Right ventricle myocardium inferior (tissue), 1 donor: ENCODE measurements around the gene SORCS2. TPM values are rescaled to one million over a fixed set of nuclear protein-coding genes. Genes with fewer than 3 reads are reported as not detected.

Source experiments
- ATAC-seq: fragments of 200-7000 bp; cut with Tn5 transposase; one replicate; pipeline ENCODE4 v1.9.1; 2020; ENCODE audit warnings: mild to moderate bottlenecking, moderate library complexity
- DNase-seq: peaks from one replicate; pipeline ENCODE4 v3.0.0; 2021; ENCODE audit errors: missing footprints
- intact Hi-C: fragments of 100-400 bp; cut with DNase I; formaldehyde crosslinking; loops from one replicate; pipeline ENCODE4 v1.11.0; 2022
- total RNA-seq: library from RNA; stranded (reverse); fragmentation: NEBNext Ultra II Directional; extraction: Animal tissue kit (Norgen Biotek cat#: 25700); gene quantifications from one replicate; pipeline ENCODE4 v1.2.1, GENCODE V29; 2021
- donor health status: DM: no; HTN: yes; CAD: no; lungs with severe emphysema.

SORCS2 gene
- total RNA-seq, 1 donor from 2014 or later: 1.1 TPM

GRCh38 chr4:7320206-7320797 lies 128.0 kb downstream of the SORCS2 start:
- DNase-seq (no peak), ATAC-seq (no peak)
- intact Hi-C loops: no loop called here

DNA sequence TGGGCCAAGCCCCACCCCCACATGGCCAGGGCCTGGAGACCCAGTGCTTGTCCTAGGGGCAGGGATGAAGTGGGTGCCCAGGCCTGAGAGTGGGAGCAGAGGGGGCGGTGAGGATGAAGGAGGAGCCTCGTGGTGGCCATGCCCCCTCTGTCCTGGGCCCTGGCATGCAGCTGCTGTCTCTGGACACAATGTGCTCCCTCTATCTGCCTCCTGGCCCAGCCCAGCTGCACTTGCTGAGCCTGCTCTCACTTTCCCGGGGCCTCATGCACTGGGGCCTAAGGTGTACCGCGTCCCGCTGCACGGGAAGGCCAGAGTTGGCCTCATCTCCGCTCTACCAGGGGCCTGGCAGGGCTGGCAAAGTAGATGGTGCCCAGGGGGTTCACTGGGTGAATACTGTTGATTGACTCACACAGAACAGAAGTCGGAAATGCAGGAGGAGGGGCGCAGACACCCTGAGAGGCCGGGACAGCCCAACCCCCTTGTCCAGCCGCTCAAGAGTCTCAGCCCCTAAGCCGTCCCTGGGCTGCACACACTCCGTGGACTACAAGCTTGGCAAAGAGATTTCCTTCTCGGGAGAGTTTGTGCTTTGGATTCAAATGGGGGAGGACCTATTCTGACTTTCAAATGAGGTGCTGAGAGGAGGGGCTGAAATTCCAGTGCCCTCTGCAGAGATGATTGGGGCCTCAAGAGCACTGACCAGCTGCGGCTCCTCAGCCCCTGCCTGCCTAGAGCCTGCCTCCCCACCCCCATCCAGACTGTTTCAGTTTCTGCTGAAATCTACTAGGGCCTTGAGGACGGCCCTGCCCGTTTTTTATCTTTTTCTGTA lies 130.0 kb downstream of the SORCS2 start:
- ATAC-seq: no peak
- DNase-seq: no peak
- intact Hi-C loops: no loop called here

GRCh38 chr4:7323461-7323871 lies 131.1 kb downstream of the SORCS2 start:
- intact Hi-C loops: no loop called here
- ATAC-seq (no peak), DNase-seq (peak; percentile 56)

- ATAC-seq (no peak), DNase-seq (peak; percentile 50)
- intact Hi-C loops: no loop called here
These were observed 131.7 kb downstream of the SORCS2 start for GRCh38 chr4:7323872-7324650.

GRCh38 chr4:7324651-7325121 lies 132.3 kb downstream of the SORCS2 start:
- no peak for ATAC-seq
- intact Hi-C loops: no loop called here
- peak; percentile 67 for DNase-seq

DNA sequence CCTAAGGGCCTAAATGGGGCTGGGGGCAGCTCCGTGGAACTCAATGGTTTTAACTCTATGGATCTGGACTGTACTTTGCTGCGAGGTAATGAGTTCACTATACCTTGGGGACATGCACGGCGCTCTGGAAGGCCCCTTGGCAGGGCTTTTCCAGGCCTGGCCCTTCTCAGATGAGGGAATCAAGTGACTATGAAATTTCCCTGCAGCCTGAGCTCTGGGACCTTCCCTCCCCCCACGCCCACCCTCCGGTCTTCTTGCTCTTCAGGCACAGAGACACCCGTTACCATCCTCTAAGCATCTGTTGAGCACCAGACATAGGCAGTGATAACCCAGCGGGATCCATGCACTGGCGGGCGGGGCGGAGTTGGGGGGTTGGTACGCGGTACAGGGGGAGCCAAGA lies 133.2 kb downstream of the SORCS2 start:
- DNase-seq (peak; percentile 56), ATAC-seq (no peak)
- intact Hi-C loops: no loop called here

GRCh38 chr4:7326306-7326692 lies 134.0 kb downstream of the SORCS2 start:
- intact Hi-C loops: no loop called here
- ATAC-seq: no peak
- peak; percentile 26 for DNase-seq

- peak; percentile 70 for DNase-seq
- intact Hi-C loops: no loop called here
- no peak for ATAC-seq
These were observed 134.5 kb downstream of the SORCS2 start for GRCh38 chr4:7326693-7327340.

- intact Hi-C loops: no loop called here
- ATAC-seq (no peak), DNase-seq (peak; percentile 47)
These were observed 135.1 kb downstream of the SORCS2 start for GRCh38 chr4:7327341-7327885.

GRCh38 chr4:7328162-7328912 lies 136.0 kb downstream of the SORCS2 start:
- DNase-seq (peak; percentile 64), ATAC-seq (no peak)
- intact Hi-C loops: no loop called here

DNA sequence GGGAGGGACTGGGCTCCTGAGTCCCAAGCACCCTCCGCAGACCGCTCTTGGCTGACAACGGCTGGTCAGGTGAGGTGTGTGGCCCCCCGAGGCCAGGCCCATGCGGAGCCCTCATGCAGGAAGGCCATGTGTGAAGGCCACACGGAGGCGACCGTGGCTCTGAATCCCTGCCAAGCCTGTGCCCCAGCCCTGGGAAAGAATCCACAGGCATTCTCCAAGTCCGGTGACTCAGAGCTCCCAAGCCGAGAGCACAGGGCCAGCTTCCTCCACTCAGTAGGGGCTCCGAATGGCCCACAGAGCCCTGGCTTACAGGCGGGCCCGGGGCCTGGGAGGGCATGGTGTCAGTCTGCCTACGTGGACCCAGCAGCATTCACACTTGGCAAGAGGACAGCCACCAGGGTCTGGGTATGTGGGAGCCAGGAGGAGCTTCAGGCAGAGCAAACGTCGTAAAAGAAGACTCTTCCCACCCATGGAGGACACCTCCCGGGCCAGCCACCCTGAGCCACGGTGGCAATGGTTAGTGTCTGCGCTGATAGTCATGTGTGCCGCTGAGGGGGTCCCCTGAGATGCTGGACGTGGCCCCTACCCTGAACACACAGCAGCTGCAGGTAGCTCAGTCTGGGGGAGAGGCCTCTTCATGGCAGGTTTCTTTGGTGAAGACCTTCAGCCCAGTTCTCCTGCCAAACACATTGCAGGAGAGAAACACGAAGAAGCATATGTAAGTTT lies 136.7 kb downstream of the SORCS2 start:
- intact Hi-C loops: no loop called here
- peak; percentile 51 for ATAC-seq
- peak; percentile 67 for DNase-seq

DNA sequence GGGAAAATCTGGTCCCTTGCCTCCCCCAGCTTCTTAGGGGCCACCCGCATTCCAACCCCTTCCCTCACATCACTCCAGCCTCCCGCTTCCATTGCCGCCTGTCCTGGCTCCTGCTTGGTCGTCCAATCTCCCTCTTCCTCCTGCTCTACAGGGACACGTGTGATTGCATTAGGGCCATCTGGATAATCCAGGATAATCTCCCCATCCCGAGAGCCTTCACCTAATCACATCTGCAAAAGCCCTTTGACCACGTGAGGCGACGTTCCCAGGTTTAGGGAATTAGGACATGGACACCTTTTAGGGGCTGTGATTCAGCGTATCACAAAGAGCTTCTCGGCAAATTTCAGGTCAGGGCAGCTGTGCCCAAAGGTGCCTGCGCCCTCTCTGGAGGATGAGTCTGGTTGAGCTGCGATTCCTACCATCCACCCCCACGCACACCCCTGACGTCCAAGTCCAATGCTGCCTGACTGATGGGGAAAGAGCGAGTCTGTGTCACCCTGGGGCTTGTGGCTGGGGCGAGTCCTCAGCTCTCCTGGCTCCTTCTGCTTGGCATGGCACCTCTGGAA lies 137.8 kb downstream of the SORCS2 start:
- peak; percentile 41 for DNase-seq
- ATAC-seq: no peak
- intact Hi-C loops: no loop called here

DNA sequence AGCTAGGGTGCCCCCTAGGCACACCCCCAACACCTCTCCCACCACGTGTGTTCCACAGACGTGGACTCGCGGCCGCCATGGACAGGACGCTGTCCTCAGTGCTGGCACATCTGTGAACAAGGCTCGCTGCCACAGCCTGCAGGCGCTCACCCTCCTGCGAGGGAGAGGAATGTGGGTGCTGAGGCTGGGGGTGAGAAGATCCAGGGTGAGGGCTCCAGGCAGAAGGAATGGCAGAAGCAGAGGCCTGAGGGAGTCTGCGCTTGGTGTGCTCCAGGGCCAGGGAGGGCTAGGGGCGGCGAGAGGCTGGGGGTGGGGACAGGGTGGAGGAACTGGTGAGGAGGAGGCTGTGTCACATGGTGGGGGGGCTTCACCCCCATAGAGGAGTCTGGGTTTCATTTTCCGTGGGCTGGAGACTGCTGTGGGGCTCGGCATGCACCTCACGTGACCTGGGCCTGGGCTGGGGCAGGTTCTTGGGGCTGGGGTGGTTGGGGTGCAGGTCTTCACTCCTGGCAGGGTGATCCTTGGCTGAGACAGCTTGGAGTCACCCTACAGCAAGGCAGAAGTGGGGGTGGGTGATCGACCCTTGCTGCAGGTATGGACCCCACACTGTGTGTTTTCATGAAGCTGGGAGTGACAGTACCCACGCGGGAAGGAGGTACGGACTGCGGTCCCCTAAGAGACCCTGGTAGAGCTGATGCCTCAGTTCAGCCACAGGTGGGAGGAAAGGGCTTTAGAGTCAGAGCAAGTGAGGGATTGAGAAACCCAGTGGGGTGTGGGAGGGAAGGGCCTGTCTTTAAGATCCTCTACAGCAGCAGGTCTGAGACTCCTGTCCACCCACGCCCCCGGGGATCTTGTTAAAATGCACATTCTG lies 138.7 kb downstream of the SORCS2 start:
- ATAC-seq (no peak), DNase-seq (peak; percentile 37)
- intact Hi-C loops: no loop called here

GRCh38 chr4:7331682-7332000 lies 139.3 kb downstream of the SORCS2 start:
- ATAC-seq: no peak
- intact Hi-C loops: no loop called here
- no peak for DNase-seq

- DNase-seq (peak; percentile 73), ATAC-seq (peak; percentile 23)
- intact Hi-C loops: loop anchor here (2.0 kb wide), 1 partner anchor 140 kb away; the partner anchor contains the start of gene SORCS2
These were observed 140.1 kb downstream of the SORCS2 start for GRCh38 chr4:7332216-7333023.
